Astrocyte of the spinal cord (primary cell): Measurements from ENCODE around the gene ANKMY1.

Experiments used
- DNase-seq: peaks from one replicate; pipeline ENCODE4 v3.0.0; 2011; ENCODE audit warnings: low read depth, low spot score
- H3K4me3 ChIP-seq: 2 replicates; pipeline ENCODE4 v1.5.1; 2011; ENCODE audit warnings: low read depth, mild to moderate bottlenecking, low read length, moderate library complexity
- CTCF ChIP-seq: IDR thresholded peaks from 2 replicates; pipeline ENCODE4 v1.5.1; 2012; ENCODE audit warnings: low read depth, mild to moderate bottlenecking, low read length, inconsistent platforms
- in situ Hi-C: cut with HindIII; loops from 2 replicates; pipeline ENCODE4 v1.10.0; 2017; ENCODE audit warnings: low sequenced_read_pairs

The ANKMY1 gene

GRCh38 chr2:240602266-240603050 is 44.7 kb upstream of the ANKMY1 start:
- no peak for TF ChIP-seq CTCF
- in situ Hi-C loops, result no loop called here
- no peak for DNase-seq
- no peak overlapping the region for H3K4me3 ChIP-seq

- TF ChIP-seq CTCF, result no peak
- DNase-seq, result no peak
- no peak overlapping the region for H3K4me3 ChIP-seq
- in situ Hi-C loops, result no loop called here
These were observed 44.0 kb upstream of the ANKMY1 start for GRCh38 chr2:240601831-240602160.

GRCh38 chr2:240601061-240601830 is 43.5 kb upstream of the ANKMY1 start:
- TF ChIP-seq CTCF, result no peak
- no peak overlapping the region for H3K4me3 ChIP-seq
- in situ Hi-C loops, result no loop called here
- no peak for DNase-seq

GRCh38 chr2:240600451-240600961 is 42.7 kb upstream of the ANKMY1 start:
- DNase-seq, result no peak
- in situ Hi-C loops, result no loop called here
- no peak overlapping the region for H3K4me3 ChIP-seq
- no peak for TF ChIP-seq CTCF

GRCh38 chr2:240599141-240599583 is 41.4 kb upstream of the ANKMY1 start:
- DNase-seq, result no peak
- TF ChIP-seq CTCF, result no peak
- in situ Hi-C loops, result no loop called here
- H3K4me3 ChIP-seq, result no peak overlapping the region

GRCh38 chr2:240598311-240598911 is 40.6 kb upstream of the ANKMY1 start:
- no peak for TF ChIP-seq CTCF
- in situ Hi-C loops, result no loop called here
- H3K4me3 ChIP-seq, result no peak overlapping the region
- no peak for DNase-seq
